ENCODE measurements around the gene ANKS1B.
"Not testable (repeated sequence)": the region's sequence is repeated elsewhere in the genome, so short reads cannot be mapped to it uniquely, and the experiment has no call there.

ANKS1B gene

GRCh38 chr12:98770230-98770629, 1214.5 kb downstream of the ANKS1B start:
- DNase-seq (ENCODE audit: low read depth in 2 of 2): no peak

GRCh38 chr12:98769068-98769467, 1215.7 kb downstream of the ANKS1B start:
- no peak for DNase-seq (ENCODE audit: low read depth in 2 of 2)

DNA sequence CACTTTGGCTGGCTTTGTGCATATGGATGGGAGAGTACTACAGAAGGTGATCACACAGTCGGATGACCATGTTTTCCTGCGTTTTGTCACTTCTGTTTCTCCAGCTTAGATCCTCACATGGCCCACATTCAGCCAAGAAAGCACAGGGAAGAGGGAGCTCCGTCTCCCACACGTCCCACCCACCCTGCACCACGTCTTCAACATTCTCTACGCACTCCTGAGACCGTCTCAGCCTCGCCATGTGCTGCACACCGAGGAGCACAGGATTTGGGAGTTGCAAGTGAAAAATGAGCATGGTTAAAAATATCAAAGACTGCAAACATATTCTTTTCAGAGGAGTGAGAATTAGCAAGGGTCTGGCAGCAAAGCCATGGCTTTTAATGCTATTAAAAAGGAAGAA, 1217.5 kb downstream of the ANKS1B start:
- no peak for DNase-seq (ENCODE audit: low read depth in 2 of 2)

- DNase-seq (ENCODE audit: low read depth in 2 of 2): no peak
These were observed 1221.1 kb downstream of the ANKS1B start for GRCh38 chr12:98763656-98764055.

DNA sequence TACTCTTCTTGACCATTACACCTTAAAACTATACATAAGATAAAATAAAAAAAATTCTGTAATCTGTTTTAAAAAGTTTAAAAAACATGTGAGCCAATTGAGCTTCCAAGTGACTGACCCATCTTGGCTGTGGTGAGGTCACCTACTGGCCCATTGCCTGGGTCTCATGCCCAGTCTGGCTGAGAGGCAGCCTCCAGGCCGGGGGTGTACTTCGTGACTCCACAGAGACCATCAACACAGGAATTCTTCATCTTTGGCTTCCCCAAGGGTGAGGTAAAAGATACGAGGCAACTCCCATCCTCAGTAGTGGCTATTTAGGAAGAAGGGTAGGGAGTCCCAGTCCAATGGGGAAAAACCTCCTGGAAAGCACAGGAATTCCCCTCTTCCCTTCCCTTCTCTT, 1226.4 kb downstream of the ANKS1B start:
- no peak for DNase-seq (ENCODE audit: low read depth in 2 of 2)

- DNase-seq (ENCODE audit: low read depth in 2 of 2): no peak
These were observed 1227.3 kb downstream of the ANKS1B start for GRCh38 chr12:98757455-98757854.

DNA sequence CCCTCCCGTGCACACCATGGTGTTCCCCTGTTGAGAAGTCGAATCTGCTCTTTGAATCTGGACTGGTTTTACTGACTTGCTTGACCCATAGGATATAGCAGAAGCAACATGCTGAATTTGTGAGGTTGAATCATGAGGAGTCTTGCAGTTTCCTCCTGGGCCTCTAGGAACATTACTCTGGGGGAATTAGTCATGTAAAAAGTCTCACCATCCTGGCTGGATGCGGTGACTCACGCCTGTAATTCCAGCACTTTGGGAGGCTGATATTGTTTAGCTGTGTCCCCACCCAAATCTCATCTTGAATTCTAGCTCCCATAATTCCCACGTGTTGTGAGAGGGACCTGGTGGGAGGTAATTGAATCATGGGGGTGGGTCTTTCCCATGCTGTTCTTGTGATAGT, 1228.9 kb downstream of the ANKS1B start:
- DNase-seq (ENCODE audit: low read depth in 2 of 2): not testable (repeated sequence)

DNA sequence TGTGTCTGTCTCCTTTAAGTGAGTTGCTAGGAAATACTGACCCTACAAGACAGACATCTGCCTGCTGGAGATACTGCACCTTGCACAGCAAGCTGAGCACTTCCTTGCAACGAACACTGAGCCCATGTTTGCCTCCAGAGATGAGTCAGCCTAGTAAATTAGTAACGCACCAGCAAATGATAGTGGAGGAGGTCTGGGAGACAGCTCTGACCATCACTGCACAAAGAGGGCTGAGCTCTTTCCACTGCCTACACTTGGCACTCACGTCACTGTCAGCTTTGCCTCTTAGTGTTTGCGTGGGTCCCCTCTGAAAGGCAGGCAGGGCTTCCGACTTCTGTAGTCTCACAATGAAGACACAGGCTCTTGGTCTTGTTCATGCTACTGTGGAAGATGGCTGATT, 1230.6 kb downstream of the ANKS1B start:
- no peak for DNase-seq (ENCODE audit: low read depth in 2 of 2)

GRCh38 chr12:98752726-98753125, 1232.0 kb downstream of the ANKS1B start:
- DNase-seq (ENCODE audit: low read depth in 2 of 2): peak; percentile 29 to 41

GRCh38 chr12:98751580-98752115, 1233.1 kb downstream of the ANKS1B start:
- no peak for DNase-seq (ENCODE audit: low read depth in 2 of 2)

DNA sequence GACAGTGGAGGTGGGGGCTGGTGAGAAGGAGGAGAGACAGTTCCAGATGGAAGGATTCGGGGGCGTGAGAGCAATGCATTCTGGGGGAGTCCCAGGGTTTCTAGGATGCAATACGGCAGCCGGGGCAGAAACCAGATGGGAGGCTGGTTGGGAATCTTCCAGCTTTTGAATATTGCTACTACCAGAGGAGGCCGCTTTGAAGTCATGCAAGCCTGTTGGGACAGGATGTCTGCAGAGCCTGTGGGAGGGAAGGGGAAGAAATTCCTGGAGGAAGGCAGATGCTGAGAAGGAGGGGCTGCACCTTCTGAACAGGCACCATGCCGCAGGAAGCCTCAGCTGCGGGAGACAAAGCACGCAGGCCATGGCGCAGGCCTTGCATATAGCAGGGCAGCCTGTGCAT, 1234.2 kb downstream of the ANKS1B start:
- peak; percentile 46 to 52 for DNase-seq (ENCODE audit: low read depth in 2 of 2)

DNA sequence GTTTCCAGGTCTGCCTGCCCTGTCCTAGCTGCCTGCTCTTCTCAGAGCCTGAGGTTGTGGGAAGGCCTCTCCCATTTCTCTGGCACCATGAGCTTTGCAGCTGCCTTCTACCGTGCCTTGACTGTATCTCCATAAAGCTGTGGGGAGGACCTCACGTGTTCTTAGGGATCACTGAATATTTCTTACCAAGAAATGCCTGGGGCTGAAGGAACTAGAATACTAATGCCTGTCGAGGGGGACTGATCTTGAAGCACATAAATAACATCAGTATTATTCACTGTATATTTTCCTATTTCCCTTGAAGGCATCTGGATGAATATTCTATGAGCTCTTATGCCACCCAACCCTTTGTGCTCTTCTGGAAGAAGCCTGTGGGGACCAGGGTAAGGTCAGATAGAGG, 1236.3 kb downstream of the ANKS1B start:
- no peak for DNase-seq (ENCODE audit: low read depth in 2 of 2)

GRCh38 chr12:98745578-98746391, 1239.0 kb downstream of the ANKS1B start:
- DNase-seq (ENCODE audit: low read depth in 2 of 2): no peak

GRCh38 chr12:98744680-98745079, 1240.1 kb downstream of the ANKS1B start:
- DNase-seq (ENCODE audit: low read depth in 2 of 2): no peak

DNA sequence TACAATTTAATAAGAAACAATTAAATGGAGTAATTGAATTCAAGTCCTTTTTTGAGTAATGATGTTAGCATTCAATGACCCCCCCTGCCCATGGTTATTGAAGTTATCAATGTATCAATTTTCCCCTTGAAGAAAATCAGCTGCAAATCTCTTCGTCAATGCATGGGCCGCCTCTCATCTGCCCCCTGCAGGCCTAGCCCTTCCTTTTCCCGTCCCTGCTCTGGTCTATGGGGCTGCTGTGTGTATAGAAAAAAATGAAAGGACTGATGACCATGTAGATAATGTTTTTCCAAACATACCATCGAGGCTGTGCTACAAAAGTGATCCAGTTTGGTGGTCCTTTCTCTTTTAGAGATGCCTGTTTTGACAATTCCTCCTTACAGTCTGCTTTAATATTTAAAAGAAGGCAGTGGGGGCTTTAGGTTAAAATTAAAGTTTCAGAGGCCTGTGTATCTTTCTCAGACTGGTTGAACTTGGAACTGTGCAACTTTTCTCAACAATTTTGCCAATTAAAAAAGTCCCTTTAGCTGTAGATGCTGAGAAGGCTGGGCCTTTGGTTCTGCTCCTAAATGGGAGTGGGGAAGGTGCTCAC, 1241.3 kb downstream of the ANKS1B start:
- no peak for DNase-seq (ENCODE audit: low read depth in 2 of 2)

DNA sequence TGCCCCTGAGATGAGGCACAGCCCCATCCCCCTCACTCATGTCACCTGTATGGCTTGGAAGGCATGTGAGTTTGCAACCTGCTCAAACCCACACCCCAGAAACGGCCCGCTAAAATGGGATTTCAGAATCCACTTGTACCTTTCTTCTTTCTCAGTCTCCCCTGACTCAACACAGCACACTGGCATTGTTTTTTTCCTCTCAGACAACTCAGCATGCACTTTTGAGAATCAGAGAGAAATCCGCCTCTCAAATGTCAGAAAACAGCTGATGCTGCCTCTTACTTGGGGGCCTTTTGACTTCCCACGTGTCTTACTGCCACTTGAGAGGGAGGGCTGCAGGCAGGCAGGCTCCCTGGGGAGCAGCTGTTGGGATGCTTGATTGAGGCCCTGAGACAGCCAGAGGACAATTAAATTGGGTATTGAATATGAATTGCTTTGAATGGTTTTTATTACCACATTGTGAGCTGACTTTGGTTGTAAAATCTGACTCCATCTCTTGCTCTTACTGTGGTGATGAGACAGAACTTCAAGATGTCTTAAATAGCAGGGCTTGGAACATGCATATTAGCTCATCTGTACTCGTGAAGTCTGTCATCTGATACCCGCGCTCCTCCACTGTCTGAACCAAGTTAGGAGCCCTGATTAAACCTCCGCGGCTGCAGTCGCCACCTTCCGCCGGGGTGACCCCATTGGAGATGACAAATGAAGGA, 1243.0 kb downstream of the ANKS1B start:
- no peak for DNase-seq (ENCODE audit: low read depth in 2 of 2)

GRCh38 chr12:98741196-98741555, 1243.6 kb downstream of the ANKS1B start:
- DNase-seq (ENCODE audit: low read depth in 2 of 2): no peak

- DNase-seq (ENCODE audit: low read depth in 2 of 2): no peak
These were observed 1244.0 kb downstream of the ANKS1B start for GRCh38 chr12:98740751-98741150.

- DNase-seq (ENCODE audit: low read depth in 2 of 2): no peak
These were observed 1246.2 kb downstream of the ANKS1B start for GRCh38 chr12:98738539-98738938.

GRCh38 chr12:98738002-98738401, 1246.7 kb downstream of the ANKS1B start:
- no peak for DNase-seq (ENCODE audit: low read depth in 2 of 2)

DNA sequence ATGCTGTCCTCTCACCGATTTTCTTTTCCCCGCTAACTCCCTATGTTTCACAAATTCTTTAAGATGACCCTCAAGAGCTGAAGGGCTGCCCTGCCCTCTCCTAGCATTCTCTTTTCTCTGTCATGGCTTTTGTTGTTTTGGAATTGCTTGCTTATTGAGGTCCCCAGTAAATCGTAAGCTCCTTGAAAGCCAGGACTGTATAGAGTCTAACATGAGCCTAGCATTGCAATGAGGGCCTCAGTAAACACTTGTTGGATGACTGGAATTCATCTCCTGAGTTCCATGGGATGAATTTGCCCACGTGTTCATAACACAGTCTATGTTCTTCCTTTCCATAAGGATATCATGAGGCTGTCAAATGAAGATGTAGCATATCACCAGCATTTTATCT, 1247.4 kb downstream of the ANKS1B start:
- DNase-seq (ENCODE audit: low read depth in 2 of 2): no peak
